ENCODE results near the gene NCBP1.
"Not testable (repeated sequence)": the region's sequence is repeated elsewhere in the genome, so short reads cannot be mapped to it uniquely, and the experiment has no call there.

NCBP1 gene

DNA sequence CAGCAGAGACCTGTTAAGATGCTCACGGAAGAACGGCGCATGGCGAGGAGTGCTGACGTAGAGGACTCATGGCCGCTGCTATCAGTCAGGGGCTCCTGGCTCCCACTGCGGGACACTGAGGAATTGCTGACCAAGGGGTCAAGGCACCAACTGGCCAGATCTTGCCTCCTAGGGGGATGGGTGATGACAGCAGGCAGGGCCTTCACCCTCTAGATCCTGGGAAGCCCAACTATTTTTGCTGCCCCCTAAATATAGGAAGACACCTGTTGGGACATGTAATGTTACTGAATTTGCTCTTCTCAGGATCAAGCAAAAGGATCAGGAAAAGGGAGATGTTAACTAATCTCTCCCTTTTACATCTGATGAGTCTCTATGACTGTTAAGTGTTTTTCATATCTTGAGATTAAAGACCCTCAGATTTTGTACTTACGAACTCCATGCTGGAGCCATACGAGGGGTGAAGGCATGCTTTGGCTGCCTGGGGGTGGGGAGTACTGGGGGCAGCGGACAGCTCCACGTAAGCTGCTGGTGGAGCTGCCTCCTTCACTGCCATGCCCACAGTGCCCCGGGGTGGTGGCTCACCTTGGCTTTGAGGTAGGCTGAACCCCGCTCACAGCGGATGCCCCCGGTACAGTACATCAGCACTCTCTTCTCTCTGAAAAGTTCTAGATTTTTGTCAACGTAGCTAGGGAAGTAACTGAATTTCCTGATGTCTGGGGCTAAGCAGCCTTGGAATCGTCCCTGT is 28.5 kb upstream of the NCBP1 start:
- no peak for DNase-seq (ENCODE audit: low spot score)
- TF ChIP-seq, protein P1, sequence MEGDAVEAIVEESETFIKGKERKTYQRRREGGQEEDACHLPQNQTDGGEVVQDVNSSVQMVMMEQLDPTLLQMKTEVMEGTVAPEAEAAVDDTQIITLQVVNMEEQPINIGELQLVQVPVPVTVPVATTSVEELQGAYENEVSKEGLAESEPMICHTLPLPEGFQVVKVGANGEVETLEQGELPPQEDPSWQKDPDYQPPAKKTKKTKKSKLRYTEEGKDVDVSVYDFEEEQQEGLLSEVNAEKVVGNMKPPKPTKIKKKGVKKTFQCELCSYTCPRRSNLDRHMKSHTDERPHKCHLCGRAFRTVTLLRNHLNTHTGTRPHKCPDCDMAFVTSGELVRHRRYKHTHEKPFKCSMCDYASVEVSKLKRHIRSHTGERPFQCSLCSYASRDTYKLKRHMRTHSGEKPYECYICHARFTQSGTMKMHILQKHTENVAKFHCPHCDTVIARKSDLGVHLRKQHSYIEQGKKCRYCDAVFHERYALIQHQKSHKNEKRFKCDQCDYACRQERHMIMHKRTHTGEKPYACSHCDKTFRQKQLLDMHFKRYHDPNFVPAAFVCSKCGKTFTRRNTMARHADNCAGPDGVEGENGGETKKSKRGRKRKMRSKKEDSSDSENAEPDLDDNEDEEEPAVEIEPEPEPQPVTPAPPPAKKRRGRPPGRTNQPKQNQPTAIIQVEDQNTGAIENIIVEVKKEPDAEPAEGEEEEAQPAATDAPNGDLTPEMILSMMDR (IDR thresholded peaks at IDR 0.05; ENCODE audit: extremely low read depth, missing control alignments), result no peak

DNA sequence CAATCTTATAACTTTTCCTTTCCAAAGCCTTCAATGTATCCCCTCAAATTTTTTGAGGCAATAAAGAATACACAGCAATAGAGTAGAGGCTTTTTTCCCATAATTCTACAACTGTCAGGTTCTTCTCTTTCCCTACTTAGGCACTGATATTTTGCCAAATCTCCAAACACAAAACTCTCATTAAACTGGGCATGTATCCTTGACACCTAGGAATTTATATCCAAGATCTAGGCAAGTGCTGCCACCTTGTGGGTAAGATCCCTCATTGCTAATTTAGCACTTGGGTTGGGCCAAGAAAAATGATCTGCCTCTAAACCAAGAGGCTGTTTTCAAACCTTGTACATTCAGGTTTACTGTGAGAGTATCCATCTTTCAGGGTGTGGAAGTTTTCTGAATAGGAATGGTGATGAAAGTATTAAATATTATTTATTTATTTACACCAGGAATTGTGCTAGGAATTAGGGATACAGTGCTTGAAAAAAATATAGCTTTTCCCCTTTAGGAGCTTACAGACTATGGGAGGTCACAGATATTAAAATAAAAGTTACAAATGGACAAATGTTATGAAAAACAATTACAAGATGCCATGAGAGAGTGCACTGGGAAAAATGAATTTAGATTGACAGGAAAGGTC is 18.1 kb upstream of the NCBP1 start:
- DNase-seq (ENCODE audit: low spot score), result peak; percentile 59
- TF ChIP-seq, protein P1 (IDR thresholded peaks at IDR 0.05; ENCODE audit: extremely low read depth, missing control alignments), result peak; percentile 24

DNA sequence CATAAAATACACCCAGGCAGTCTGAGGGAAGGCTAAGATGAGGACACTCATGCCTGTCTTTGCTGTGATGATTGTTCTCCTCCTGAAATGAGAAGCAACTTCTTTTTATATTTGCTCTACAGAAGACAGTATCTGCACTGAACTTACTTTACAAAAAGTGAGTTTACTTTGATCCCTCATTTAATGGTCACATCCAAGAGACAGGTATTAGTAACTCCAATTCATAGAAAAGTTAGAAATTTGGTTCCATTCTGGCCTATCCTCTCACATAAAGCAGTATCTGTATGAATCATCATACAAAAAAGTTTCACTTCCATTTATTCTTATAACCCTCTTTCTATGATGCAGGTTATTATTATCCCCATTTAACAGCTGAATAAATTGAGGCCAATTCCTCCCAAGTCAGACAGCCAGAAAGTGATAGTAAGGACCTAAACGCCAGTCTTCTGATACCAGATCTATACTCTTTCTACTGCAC is 15.6 kb upstream of the NCBP1 start:
- peak; percentile 23 for DNase-seq (ENCODE audit: low spot score)

DNA sequence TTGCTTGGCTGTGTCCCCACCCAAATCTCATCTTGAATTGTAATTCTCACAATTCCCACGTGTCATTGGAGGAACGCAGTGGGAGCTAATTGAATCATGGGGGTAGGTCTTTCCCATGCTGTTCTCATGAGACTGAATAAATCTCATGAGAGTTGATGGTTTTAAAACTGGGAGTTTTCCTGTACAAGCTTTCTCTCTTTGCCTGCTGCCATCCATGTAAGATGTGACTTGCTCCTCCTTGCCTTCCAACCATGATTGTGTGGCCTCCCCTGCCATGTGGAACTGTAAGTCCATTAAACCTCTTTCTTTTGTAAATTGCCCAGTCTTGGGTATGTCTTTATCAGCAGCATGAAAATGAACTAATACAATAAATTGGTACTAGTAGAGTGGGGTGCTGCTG is 13.6 kb upstream of the NCBP1 start:
- not testable (repeated sequence) for DNase-seq (ENCODE audit: low spot score)

More for the DNA sequence above, 15.6 kb upstream of the NCBP1 start:
- TF ChIP-seq, protein P1 (IDR thresholded peaks at IDR 0.05; ENCODE audit: extremely low read depth, missing control alignments), result no peak

DNA sequence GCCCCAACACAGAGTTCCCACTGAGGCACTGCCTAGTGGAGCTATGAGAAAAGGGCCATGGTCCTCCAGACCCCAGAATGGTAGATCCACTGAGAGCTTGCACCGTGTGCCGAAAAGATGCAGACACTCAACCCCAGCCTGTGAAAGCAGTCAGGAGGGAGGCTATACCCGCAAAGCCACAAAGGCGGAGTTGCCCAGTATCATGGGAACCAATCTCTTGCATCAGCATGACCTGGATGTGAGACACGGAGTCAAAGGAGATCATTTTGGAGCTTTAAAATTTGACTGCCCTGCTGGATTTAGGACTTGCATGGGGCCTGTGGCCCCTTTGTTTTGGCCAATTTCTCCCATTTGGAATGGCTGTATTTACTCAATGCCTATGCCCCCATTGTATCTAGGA is 11.1 kb upstream of the NCBP1 start:
- not testable (repeated sequence) for DNase-seq (ENCODE audit: low spot score)

DNA sequence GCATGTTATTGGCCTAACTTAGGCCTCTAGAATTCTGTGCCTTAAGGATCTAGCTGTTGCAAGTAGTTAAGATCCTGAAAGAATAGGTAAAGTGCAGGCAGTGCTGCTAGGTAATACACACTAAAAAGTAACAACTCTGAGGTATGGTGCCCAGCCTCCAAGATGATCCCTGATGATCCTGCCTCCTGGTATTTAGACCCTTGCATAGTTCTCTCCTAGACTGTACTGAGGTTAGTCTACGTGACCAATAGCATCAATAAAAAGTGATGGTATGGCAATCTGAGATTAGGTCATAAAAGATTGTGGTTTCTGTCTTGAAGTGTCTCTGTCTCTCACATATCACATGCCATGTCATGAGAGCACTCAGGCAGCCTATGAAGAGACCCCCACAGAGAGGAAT is 9.7 kb upstream of the NCBP1 start:
- DNase-seq (ENCODE audit: low spot score), result no peak
- TF ChIP-seq, protein P1 (IDR thresholded peaks at IDR 0.05; ENCODE audit: extremely low read depth, missing control alignments), result no peak

DNA sequence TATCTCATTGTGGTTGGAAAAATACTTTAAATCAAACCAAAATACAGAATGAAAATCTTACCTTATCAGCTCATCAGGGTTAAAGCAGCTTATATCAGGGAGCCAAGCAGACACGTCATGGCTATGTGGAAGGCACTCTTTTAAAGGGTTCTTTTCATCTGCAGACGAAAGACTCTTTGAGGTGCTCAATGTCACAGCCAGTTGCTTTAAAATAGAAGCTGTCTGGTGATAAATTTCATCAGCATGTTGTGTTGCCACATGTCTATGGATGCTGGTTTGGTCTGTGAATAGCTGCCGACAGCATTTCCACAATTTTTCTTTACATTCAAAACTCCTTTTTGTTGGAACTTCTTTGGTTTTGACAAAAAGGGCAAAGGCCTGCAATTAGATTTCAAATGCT is 8.0 kb upstream of the NCBP1 start:
- TF ChIP-seq, protein P1 (IDR thresholded peaks at IDR 0.05; ENCODE audit: extremely low read depth, missing control alignments), result no peak
- no peak for DNase-seq (ENCODE audit: low spot score)

DNA sequence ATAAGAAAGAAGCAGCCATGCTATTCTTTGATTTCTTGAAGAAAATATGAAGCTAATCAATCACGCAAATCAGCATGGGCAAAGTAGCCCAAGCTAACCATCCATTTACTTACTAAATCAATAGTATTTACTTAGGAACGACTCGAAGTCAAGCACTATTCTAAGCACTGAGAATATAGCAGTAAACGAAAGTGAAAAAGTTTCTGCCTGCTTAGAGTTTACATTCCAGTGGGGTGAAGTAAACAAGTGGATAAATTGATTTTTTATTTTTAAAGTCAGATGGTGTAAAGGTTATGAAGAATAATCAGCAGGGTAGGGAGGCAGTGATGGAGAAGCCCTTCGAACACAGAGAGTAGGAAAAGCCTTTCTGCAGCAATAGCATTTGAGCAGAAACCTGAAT is 6.0 kb upstream of the NCBP1 start:
- no peak for DNase-seq (ENCODE audit: low spot score)
- TF ChIP-seq, protein P1 (IDR thresholded peaks at IDR 0.05; ENCODE audit: extremely low read depth, missing control alignments), result no peak
